ENCODE results near the gene ANO8. TPM values are rescaled to one million over a fixed set of nuclear protein-coding genes. Genes with fewer than 3 reads are reported as not detected.
"Not testable (repeated sequence)": the region's sequence is repeated elsewhere in the genome, so short reads cannot be mapped to it uniquely, and the experiment has no call there.

ANO8 gene
- polyA plus RNA-seq, 1 donor, result 4.4 TPM

DNA sequence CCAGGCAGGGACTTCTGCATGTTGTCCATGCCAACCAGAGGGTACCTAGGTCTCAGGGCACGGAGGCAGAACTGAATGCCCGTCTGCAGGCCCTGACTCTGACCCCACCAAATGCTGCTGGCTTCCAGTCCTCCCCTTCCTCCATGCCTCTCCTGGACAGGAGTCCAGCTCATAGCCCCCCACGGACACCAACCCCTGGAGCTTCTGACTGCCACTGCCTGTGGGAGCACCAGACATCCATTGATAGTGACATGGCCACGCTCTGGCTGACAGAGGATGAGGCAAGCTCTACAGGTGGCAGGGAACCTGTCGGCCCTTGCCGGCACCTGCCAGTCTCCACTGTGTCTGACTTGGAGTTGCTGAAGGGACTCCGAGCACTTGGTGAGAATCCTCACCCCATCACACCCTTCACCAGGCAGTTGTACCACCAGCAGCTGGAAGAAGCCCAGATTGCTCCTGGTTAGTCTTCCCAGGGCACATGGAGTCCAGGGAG lies 51.1 kb downstream of the ANO8 start:
- H3K9me3 ChIP-seq (ENCODE audit: control insufficient read depth, low read depth, low read length), result peaks cover 10% of the 10 kb centered on the region
- H3K4me3 ChIP-seq (ENCODE audit: low read length), result no peak overlapping the region
- H3K36me3 ChIP-seq (ENCODE audit: control insufficient read depth, insufficient read depth, low read length), result peaks cover 12% of the 10 kb centered on the region
- no peak overlapping the region for H3K27ac ChIP-seq (ENCODE audit: low read length)
- DNase-seq, result no peak
- peaks cover 10% of the 10 kb centered on the region for H3K4me1 ChIP-seq (ENCODE audit: control insufficient read depth, insufficient read depth, low read length)
- peaks cover 17% of the 10 kb centered on the region for H3K27me3 ChIP-seq (ENCODE audit: control insufficient read depth, insufficient read depth, low read length)
- no CpG with 5 or more reads among the region's 7 CpGs for WGBS (ENCODE audit: insufficient coverage, low lambda C conversion rate)

DNA sequence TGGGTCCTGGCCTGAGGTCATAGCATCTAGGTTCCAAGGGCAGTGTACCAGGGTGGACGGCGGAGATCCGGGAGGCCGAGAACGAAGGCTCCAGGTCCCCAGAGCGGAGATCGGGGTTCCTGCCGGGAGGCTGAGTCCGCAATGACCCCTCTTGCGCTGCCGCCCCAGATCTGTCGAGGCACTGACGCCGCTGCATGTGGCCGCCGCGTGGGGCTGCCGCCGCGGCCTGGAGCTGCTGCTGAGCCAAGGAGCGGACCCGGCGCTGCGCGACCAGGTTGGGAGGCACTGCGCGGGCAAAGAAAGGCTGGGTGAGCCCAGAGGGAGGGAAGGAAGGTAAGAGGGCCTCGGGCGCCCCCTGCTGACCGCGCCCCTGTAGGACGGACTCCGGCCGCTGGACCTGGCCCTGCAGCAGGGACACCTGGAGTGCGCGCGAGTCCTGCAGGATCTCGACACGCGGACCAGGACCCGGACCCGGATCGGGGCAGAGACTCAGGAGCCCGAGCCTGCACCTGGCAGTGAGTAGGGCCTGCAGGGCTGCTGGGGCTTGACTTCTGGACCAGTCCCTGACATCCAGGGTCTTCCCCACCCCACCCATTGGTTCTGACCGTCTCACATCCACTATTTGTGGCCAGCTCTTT lies 52.0 kb downstream of the ANO8 start:
- peaks cover 10% of the 10 kb centered on the region for H3K9me3 ChIP-seq (ENCODE audit: control insufficient read depth, low read depth, low read length)
- DNase-seq, result peak; percentile 72 to 80
- H3K27ac ChIP-seq (ENCODE audit: low read length), result no peak overlapping the region
- peaks cover 17% of the 10 kb centered on the region for H3K27me3 ChIP-seq (ENCODE audit: control insufficient read depth, insufficient read depth, low read length)
- peaks cover 10% of the 10 kb centered on the region for H3K4me1 ChIP-seq (ENCODE audit: control insufficient read depth, insufficient read depth, low read length)
- H3K4me3 ChIP-seq (ENCODE audit: low read length), result no peak overlapping the region
- H3K36me3 ChIP-seq (ENCODE audit: control insufficient read depth, insufficient read depth, low read length), result peaks cover 12% of the 10 kb centered on the region
- WGBS (ENCODE audit: insufficient coverage, low lambda C conversion rate), result no CpG with 5 or more reads among the region's 45 CpGs

DNA sequence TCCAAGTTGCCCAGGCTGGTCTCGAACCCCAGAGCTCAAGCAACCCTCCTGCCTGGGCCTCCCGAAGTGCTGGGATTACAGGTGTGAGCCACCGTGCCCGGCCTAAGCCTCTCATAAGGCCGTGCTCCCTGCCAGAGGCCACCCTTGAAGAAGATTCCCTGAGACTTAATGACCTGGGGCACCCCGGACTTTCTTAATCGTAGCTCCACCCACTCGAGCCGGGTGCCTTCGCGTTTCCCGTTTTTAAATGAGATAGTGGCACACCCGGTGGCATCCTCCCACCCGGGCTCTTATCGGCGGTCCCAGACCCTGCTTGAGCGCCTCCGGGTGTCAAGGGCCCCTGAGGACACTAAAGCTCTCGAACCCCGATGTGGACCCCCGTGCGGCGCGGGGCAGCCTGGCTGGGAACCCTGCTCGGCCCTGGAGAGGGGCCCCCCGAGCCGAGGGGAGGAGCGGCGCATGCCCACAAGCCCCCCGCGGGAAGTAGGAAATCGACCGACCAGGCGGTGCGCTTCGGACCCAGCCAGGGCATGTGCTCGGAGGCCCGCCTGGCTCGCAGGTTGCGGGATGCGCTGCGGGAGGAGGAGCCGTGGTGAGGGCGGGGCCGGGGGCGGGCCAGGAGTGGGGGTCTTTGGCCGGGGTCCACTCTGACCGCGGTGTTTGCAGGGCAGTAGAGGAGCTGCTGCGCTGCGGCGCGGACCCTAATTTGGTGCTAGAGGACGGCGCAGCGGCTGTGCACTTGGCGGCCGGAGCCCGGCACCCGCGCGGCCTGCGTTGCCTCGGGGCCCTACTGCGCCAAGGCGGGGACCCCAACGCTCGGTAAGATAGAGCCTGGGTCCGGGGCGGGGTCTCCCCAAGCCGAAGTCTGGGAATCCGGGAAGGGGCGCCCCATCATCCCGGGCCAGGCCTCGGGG lies 53.0 kb downstream of the ANO8 start, which contains the start of gene ANKLE1:
Gene ANKLE1, plus strand, starts transcription at position 511 of the 914 bp plus-strand sequence. Its CDS starts 20 bp downstream, at position 531.
- peak in 1 of 2 donors; percentile 30 for DNase-seq

DNA sequence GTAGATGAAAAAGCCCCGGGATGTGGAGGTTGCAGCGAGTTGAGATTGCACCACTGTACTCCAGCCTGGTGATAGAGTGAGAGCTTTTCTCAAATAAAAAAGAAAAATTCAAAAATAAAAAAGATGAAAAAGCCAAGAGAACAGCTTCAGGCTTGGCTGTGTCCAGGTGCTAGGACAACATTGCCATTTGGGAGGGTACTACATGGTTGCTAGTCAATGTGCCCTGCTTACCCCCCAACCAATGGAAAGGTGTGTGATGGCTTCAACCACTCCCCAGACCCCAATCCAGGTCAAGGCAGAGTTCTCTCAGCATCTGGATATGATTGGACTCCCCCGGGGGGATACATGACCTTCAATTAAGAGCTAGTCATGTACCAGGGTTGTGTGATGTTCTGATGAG lies 55.2 kb downstream of the ANO8 start:
- Histone ChIP-seq H3K27ac (ENCODE audit: low read length) (no peak overlapping the region), H3K27me3 (ENCODE audit: control insufficient read depth, insufficient read depth, low read length) (peaks cover 17% of the 10 kb centered on the region), H3K4me3 (ENCODE audit: low read length) (no peak overlapping the region), H3K9me3 (ENCODE audit: control insufficient read depth, low read depth, low read length) (peaks cover 10% of the 10 kb centered on the region), H3K36me3 (ENCODE audit: control insufficient read depth, insufficient read depth, low read length) (peaks cover 39% of the 10 kb centered on the region), H3K4me1 (ENCODE audit: control insufficient read depth, insufficient read depth, low read length) (peaks cover 10% of the 10 kb centered on the region)
- DNase-seq, result no peak
- no CpG with 5 or more reads among the region's 3 CpGs for WGBS (ENCODE audit: insufficient coverage, low lambda C conversion rate)

More for the DNA sequence above, 53.0 kb downstream of the ANO8 start, which contains the start of gene ANKLE1:
- peaks cover 10% of the 10 kb centered on the region for H3K4me1 ChIP-seq (ENCODE audit: control insufficient read depth, insufficient read depth, low read length)
- H3K36me3 ChIP-seq (ENCODE audit: control insufficient read depth, insufficient read depth, low read length), result peaks cover 19% of the 10 kb centered on the region
- H3K27me3 ChIP-seq (ENCODE audit: control insufficient read depth, insufficient read depth, low read length), result peaks cover 17% of the 10 kb centered on the region
- peaks cover 10% of the 10 kb centered on the region for H3K9me3 ChIP-seq (ENCODE audit: control insufficient read depth, low read depth, low read length)
- peak within 1 kb of the TSS; percentile 13 for H3K4me3 ChIP-seq (ENCODE audit: low read length)
- WGBS (ENCODE audit: insufficient coverage, low lambda C conversion rate), result no CpG with 5 or more reads among the region's 75 CpGs
- H3K27ac ChIP-seq (ENCODE audit: low read length), result no peak within 1 kb of the TSS

DNA sequence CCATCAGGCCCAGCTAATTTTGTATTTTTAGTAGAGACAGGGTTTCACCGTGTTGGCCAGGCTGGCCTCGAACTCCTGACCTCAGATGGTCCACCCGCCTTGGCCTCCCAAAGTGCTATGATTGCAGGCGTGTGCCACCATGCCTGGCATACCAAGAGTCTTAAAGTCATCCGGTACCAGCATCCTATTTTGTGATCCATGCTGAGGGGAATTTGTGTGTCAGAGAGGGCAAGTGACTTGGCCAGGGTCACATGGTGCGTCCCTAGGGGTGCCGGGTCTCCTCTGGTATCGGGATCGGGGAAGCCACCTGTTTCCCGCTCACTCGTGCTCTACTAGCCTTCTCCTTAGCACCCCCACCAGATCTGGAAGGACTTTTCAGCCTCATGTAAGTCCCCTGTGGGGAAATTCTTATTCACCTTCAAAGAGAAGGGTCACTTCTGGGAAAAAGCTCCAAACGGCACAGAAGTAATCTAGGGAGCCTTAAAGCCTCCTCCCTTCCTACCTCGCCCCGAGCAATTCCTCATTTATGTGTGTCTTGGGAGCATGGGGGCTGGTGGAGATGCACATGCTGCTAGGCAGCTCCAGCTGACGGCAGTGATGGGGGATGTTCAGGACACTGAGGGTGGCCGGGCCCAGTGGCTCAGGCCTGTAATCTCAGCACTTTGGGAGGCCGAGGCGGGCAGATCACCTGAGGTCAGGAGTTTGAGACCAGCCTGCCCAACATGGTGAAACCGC lies 59.0 kb downstream of the ANO8 start:
- H3K27me3 ChIP-seq (ENCODE audit: control insufficient read depth, insufficient read depth, low read length), result no peaks in the 10 kb centered on the region
- no peak for DNase-seq
- H3K27ac ChIP-seq (ENCODE audit: low read length), result no peak overlapping the region
- no CpG with 5 or more reads among the region's 19 CpGs for WGBS (ENCODE audit: insufficient coverage, low lambda C conversion rate)
- no peaks in the 10 kb centered on the region for H3K4me1 ChIP-seq (ENCODE audit: control insufficient read depth, insufficient read depth, low read length)
- H3K36me3 ChIP-seq (ENCODE audit: control insufficient read depth, insufficient read depth, low read length), result peaks cover 60% of the 10 kb centered on the region
- no peaks in the 10 kb centered on the region for H3K9me3 ChIP-seq (ENCODE audit: control insufficient read depth, low read depth, low read length)
- no peak overlapping the region for H3K4me3 ChIP-seq (ENCODE audit: low read length)

DNA sequence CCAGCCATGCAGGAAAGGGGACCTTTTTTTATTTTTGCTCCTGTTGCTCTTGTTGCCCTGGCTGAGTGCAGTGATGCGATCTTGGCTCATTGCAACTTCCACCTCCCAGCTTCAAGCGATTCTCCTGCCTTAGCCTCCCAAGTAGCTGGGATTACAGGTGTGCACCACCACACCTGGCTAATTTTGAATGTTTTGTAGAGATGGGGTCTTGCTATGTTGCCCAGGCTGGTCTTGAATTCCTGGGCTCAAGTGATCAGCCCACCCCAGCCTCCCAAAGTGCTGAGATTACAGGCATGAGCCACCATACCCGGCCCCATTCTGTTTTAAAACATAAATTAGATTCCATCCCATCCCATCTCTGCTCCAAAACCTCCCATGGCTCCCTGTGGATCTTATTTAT lies 59.8 kb downstream of the ANO8 start:
- no CpG with 5 or more reads among the region's 3 CpGs for WGBS (ENCODE audit: insufficient coverage, low lambda C conversion rate)
- H3K9me3 ChIP-seq (ENCODE audit: control insufficient read depth, low read depth, low read length); DNase-seq; H3K27ac ChIP-seq (ENCODE audit: low read length); H3K4me3 ChIP-seq (ENCODE audit: low read length); H3K27me3 ChIP-seq (ENCODE audit: control insufficient read depth, insufficient read depth, low read length); H3K4me1 ChIP-seq (ENCODE audit: control insufficient read depth, insufficient read depth, low read length): not testable (repeated sequence)
- peaks cover 63% of the 10 kb centered on the region for H3K36me3 ChIP-seq (ENCODE audit: control insufficient read depth, insufficient read depth, low read length)

Other genes starting within 250 kb of the ANO8 start
- gene USE1, start 119.5 kb downstream of the ANO8 start, polyA plus RNA-seq, result 31.8 TPM
- 33.0 TPM for gene OCEL1, start 108.6 kb downstream of the ANO8 start, polyA plus RNA-seq
- 61.1 TPM for gene NR2F6, start 88.9 kb downstream of the ANO8 start, polyA plus RNA-seq
- 3.1 TPM for gene USHBP1, start 70.1 kb downstream of the ANO8 start, polyA plus RNA-seq
- gene BABAM1, start 67.4 kb downstream of the ANO8 start, polyA plus RNA-seq, result 70.7 TPM
- 1.4 TPM for gene ANKLE1, start 53.0 kb downstream of the ANO8 start, polyA plus RNA-seq
- 5.0 TPM for gene ABHD8, start 31.4 kb downstream of the ANO8 start, polyA plus RNA-seq
- gene MRPL34, start 29.0 kb downstream of the ANO8 start, polyA plus RNA-seq, result 47.2 TPM
- gene DDA1, start 25.3 kb downstream of the ANO8 start, polyA plus RNA-seq, result 32.8 TPM
- gene GTPBP3, start 2.7 kb upstream of the ANO8 start, polyA plus RNA-seq, result 18.2 TPM
- 35.6 TPM for gene PLVAP, start 42.5 kb upstream of the ANO8 start, polyA plus RNA-seq
- gene CCDC194, start 59.3 kb upstream of the ANO8 start, polyA plus RNA-seq, result 0.28 TPM
- 31.4 TPM for gene BST2, start 70.8 kb upstream of the ANO8 start, polyA plus RNA-seq
- gene MVB12A, start 85.2 kb upstream of the ANO8 start, polyA plus RNA-seq, result 53.5 TPM
- gene TMEM221, start 113.8 kb upstream of the ANO8 start, polyA plus RNA-seq, result 0.46 TPM
- gene NXNL1, start 126.1 kb upstream of the ANO8 start, polyA plus RNA-seq, result not detected
- gene SLC27A1, start 135.7 kb upstream of the ANO8 start, polyA plus RNA-seq, result 7.8 TPM
- gene PGLS, start 176.8 kb upstream of the ANO8 start, polyA plus RNA-seq, result 82.7 TPM
- 50.4 TPM for gene COLGALT1, start 220.8 kb upstream of the ANO8 start, polyA plus RNA-seq